ENCODE data around the gene USP10. TPM values are rescaled to one million over a fixed set of nuclear protein-coding genes. Genes with fewer than 3 reads are reported as not detected.

Gene USP10
- total and polyA plus RNA-seq, 2 donors (not counting 1 experiment from before 2014, with no cell fraction given), result 48.9 to 134 TPM

GRCh38 chr16:84689111-84689510 lies 10.7 kb upstream of the USP10 start:
- Mint-ChIP-seq H3K4me3 (no peak overlapping the region), H3K27ac (no peak overlapping the region)
- POLR2A ChIA-PET, result no interaction called here

More at GRCh38 chr16:84689111-84689510, 10.7 kb upstream of the USP10 start:
- Histone ChIP-seq H3K4me3 (ENCODE audit: control extremely low read depth in 1 of 5, extremely low read depth in 1 of 5, insufficient read depth in 1 of 5, low read depth in 2 of 5, low read length in 4 of 5) (no peak overlapping the region), H3K4me1 (ENCODE audit: control insufficient read depth in 2 of 2, insufficient read depth in 2 of 2, low read length in 2 of 2) (peaks cover 10 to 17% of the 10 kb centered on the region in 2 donors), H3K27ac (ENCODE audit: low read length in 2 of 2) (no peak overlapping the region), H3K79me2 (ENCODE audit: control insufficient read depth, insufficient read depth, low read length) (no peaks in the 10 kb centered on the region), H3K36me3 (replicated peaks in 1 of 2; ENCODE audit: control extremely low read depth in 1 of 2, control insufficient read depth in 1 of 2, extremely low read depth in 1 of 2, insufficient read depth in 2 of 2, low read length in 1 of 2) (no peaks in the 10 kb centered on the region), H3K27me3 (replicated peaks in 1 of 4; ENCODE audit: control extremely low read depth in 1 of 4, control insufficient read depth in 3 of 4, insufficient read depth in 4 of 4, low read length in 3 of 4) (no peaks in the 10 kb centered on the region), H4K20me1 (ENCODE audit: control insufficient read depth, insufficient read depth, low read length, poor library complexity, severe bottlenecking) (no peaks in the 10 kb centered on the region), H3K9me3 (ENCODE audit: control extremely low read depth in 1 of 3, control insufficient read depth in 2 of 3, insufficient read depth in 1 of 3, low read length in 2 of 3) (peaks cover 0 to 5% (median 0%) of the 10 kb centered on the region in 3 donors), H3K9ac (ENCODE audit: low read length) (no peak overlapping the region), H3K4me2 (replicated peaks; ENCODE audit: low read depth, low read length, poor library complexity, severe bottlenecking) (no peak overlapping the region), H2AFZ (ENCODE audit: insufficient read depth, low read depth, low read length, poor library complexity, severe bottlenecking) (no peak overlapping the region)
- TF ChIP-seq CTCF (IDR thresholded peaks at IDR 0.05) (no peak), EZH2 (IDR thresholded peaks at IDR 0.05; ENCODE audit: borderline replicate concordance, insufficient read depth, low read depth, low read length, poor library complexity, severe bottlenecking) (no peak)
- Mint-ChIP-seq H3K27me3 (peaks cover 5% of the 10 kb centered on the region), H3K9me3 (ENCODE audit: insufficient read depth) (no peaks in the 10 kb centered on the region), H3K4me1 (peaks cover 21% of the 10 kb centered on the region)
- DNase-seq (no peak), ATAC-seq (ENCODE audit: low read depth) (no peak)
- intact Hi-C loops (cut with micrococcal nuclease), result no loop called here
- CTCF ChIA-PET, result interaction anchor here (1.0 to 2.1 kb wide), 3 partner anchors 17 to 68 kb away, joined by 3 to 7 read pairs (median 4); no protein-coding TSS in a partner anchor
- WGBS (ENCODE audit: insufficient coverage), result 89% methylated on average over 2 of the region's 8 CpGs

Measured in B cell (primary cell).